OCI-M1 (cell line): Measurements from ENCODE around the gene RBFOX1.

Experiments
- DNase-seq: peaks from one replicate; lab custom pipeline; 2025; lab: John Stamatoyannopoulos, UW

RBFOX1 gene

DNA sequence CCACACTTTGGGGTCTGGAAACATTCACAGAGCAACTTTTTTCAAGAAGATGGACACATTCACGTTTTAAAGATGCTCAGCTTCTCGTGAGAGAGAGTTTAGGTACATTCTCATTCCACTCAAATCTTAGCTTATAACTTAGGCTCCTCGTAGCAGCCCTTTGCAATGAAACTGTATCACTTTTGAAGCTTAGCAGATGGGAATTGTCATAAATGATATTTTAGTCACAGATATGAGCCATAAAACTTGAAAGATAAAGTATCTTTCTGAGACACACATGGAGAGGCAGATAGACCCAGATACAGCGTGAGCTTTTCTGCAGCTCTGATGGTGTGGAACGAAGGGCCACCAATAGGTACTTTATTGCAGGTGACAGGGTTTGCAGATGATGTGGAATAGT lies 41.1 kb downstream of the RBFOX1 start:
- no peak for DNase-seq

DNA sequence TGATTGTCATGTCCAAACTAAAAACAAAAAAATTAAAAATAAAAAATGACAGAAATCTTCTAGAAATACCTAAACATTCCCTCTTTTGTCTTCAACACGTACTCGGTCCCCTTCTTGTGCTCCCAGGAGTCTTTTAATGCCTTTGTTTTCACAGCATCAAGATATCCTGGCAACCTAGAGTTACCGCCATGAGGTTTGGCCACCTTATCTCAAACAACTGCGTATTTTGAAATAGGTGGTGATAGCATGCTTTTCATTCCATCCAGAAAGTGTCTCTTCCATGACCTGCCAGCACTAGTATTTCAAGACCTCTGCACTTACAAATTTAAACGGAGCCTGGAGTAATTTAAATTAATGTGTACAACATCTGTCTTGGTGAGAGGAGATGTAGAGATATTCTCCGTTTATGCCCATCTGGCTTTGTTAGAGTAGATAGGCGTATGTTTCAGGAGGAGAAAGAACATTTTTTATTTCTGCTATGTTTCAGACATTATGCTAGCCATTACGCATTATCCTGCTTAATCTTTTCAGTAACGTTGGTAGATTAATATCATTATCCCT lies 42.0 kb downstream of the RBFOX1 start:
- no peak for DNase-seq

DNA sequence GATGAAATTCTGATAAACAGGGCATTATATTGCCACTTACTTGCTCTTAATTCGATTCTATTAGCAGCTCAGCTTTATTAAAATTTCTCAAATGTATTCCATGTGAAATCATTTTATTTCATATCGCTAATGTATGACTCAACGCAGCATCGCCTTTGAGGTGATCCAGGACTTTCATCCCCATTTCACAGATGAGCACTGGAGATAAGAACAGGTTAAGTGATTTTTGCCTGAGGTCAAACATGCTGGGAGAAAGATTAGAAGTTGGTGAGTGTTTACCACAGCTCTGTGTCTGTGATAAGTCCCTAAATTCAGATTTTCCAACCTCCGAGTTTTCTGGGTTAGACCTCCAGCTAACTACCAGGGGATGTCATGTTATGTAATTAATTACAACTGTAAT lies 43.6 kb downstream of the RBFOX1 start:
- no peak for DNase-seq

DNA sequence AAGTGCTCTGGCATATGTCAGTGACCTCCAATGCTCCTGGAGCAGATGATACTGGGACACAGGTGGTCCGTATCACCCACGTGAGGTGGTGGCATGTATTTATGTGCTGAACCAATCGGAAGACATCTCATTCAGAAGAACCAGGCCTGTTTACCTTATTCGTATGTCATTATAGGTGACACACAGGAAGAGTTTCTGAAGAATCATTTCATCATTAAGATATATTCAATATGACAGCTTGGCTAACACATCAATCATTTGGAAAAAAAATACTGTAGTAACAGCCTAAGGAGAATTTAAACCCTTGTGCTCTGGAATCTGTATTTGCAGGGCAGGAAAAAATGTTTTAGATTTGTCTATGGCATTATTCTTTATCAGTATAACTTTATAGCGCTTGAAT lies 44.6 kb downstream of the RBFOX1 start:
- DNase-seq, result no peak

DNA sequence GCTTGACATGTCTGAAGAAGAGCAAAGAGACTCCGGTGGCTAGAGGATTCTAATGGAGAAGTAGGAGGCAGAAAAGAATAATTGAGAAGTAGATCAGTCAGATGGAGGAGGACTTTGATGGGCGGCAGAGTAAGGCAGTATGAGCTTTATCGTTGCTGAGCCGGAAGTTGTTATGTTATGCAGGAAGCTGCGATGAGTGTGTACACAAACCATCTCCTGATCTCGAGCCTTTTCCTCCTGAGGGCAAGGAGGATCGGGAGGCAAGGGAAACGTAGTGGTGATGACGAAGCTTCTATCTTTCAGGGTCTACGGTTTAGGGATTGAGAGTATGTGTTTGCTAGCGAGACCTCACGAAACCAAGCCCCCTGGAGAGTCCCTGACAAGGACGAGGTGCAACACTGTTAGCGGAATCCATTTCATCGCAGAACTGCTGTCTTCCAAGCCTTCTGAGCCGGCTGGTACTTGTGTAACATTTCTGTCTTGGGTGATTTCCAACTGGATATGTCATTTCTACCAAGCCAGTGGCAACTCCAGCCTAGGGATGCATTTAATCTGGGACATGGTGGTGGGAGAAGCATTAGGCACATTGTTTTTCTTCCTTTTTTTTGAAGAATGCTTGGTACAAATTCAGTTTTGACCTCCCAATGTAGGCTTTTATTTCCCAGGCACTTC lies 45.5 kb downstream of the RBFOX1 start:
- DNase-seq, result no peak

DNA sequence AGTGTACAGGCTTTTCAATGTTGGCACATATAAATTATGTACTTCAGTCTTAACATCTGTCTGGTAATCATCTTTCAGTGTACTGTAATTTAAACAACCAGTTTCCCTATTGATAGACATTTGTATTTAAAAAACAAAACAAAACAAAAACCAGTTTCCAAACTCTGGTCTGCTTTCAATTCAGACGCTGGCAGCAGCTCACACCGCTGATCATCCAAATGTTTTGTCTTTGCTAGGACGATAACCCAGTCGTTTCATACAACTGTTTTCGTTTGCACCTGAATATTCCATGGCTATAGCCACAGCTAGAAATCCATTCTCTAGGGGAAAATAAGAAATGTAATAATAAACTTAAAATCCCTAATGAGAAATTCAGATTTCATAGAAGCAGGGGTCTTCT lies 47.8 kb downstream of the RBFOX1 start:
- DNase-seq, result no peak

GRCh38 chr16:7380911-7381310 lies 48.3 kb downstream of the RBFOX1 start:
- DNase-seq, result no peak

DNA sequence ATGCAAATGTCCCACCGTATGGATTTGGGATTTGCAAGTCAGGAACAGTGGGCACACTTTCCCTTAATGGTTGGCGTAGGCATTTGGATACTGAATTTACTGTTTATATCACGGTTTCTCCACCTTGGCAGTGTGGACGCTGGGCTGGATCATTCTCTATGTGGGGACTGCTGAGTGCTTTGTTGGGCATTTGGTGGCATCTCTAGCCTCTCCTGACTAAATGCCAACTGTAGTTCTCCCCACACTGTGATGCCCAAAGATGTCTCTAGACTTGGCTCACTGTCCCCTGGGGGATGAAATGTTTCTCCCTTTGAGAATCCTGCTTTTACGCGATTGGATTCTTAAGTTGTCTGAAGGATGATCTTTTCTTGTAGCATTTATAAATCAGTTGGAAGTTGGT lies 49.0 kb downstream of the RBFOX1 start:
- no peak for DNase-seq

DNA sequence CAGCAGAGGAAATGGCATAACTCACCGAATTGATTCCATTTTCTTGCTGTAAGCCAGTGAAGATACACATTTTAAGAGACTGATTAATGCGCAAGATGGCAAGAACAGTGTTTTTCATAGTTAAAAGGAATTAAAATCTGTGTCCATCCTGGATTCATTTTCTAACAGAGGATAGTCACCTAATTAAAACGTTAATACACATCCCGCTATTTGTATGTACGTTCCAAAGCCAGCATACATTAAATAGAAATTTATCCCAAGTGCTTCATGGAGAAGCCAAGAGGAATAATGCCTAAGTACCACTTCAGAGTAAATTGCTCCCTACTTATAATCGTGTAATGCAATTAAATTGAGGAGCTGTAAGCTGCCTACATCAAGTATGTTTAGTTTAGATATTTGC lies 49.9 kb downstream of the RBFOX1 start:
- no peak for DNase-seq

DNA sequence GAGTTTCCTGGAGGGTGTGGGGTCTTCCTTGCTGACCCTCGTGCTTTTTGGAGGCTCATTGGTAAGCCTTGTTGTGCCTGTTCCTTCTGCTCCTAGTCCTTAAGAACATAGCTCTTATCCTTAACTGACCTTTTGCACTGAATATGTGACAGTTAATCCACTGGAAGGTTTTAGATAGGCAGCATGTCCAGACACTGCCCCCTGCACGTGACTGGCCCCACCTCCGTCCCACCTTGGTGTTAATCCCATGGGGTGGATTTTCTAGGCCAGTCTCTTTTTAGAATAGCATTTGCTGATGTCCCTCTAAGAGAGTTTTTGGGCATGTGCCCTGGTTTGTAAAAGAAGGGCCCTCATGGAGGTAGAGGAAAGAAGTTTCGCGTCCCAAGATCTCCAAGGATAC lies 58.3 kb downstream of the RBFOX1 start:
- no peak for DNase-seq

DNA sequence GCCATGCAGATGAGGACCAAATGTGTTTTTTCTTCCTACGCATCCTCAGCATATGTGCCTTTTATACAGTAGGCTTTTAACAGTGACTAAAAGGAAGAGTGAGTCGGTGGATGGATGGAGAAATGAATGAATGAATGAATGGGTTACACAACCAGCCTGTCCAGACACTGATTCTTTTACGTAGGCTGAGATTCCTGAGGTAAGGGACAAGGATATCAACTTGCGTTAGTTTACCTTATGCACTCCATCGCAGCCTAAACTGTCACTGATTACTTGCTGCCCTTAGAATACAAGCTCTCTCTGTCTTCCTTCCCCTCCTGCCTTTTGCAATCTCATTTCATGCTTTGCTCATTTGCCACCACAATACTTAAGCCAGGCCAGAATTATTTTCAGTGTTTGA lies 59.0 kb downstream of the RBFOX1 start:
- no peak for DNase-seq

- DNase-seq, result no peak
Measured at GRCh38 chr16:7392206-7392605, 59.6 kb downstream of the RBFOX1 start.

DNA sequence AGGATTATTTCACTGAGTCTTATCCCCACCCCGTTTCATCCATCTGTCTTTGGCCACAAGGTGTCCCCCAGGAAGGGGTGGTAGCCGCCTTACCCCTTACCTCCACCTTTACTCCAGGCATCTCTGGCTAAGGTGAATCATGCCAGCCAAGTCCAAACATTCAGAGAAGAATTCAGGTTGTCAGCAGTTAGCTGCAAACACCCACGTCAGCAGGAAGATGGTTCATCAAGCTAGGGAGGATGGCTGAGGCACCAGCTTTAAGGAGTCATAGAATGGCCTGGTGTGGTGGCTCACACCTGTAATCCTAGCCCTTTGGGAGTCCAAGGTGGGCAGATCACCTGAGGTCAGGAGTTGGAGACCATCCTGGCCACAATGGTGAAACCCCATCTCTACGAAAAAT lies 61.0 kb downstream of the RBFOX1 start:
- no peak for DNase-seq

GRCh38 chr16:7394720-7395336 lies 62.2 kb downstream of the RBFOX1 start:
- no peak for DNase-seq

GRCh38 chr16:7397901-7398300 lies 65.3 kb downstream of the RBFOX1 start:
- DNase-seq, result no peak

- no peak for DNase-seq
Measured at GRCh38 chr16:7398536-7398935, 65.9 kb downstream of the RBFOX1 start.

DNA sequence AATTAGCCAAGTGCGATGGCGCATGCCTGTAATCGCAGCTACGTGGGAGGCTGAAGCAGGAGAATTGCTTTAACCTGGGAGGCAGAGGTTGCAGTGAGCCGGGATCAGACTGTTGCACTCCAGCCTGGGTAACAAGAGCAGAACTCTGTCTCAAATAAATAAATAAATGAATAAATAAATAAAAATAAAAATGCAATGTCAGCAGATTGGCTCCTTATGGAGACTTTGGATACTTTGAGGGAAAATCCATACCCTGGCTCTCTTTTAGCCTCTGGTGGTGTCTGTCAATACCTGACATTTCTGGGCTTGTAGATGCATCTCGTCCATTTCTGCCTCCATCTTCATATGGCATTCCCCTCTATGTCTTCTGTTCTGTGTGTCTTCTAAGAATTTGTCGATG lies 66.7 kb downstream of the RBFOX1 start:
- no peak for DNase-seq

GRCh38 chr16:7400117-7400890 lies 67.7 kb downstream of the RBFOX1 start:
- no peak for DNase-seq

DNA sequence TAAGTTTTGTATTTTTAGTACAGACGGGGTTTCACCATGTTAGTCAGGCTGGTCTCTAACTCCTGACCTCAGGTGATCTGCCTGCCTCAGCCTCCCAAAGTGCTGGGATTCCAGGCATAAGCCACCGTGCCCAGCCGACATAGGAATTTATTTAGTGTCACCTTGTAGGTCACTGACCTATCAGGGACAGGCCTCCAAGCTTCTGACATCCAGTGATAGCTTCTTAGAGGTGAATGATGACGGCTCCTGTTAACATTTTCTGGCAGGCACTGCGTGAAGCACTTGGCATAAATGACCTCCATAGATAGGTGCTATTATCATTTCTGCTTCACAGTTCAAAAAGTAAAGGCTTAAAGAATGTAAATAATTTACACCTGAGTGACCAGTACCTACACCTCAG lies 71.6 kb downstream of the RBFOX1 start:
- DNase-seq, result no peak

GRCh38 chr16:7405166-7405565 lies 72.5 kb downstream of the RBFOX1 start:
- peak; percentile 2 for DNase-seq

GRCh38 chr16:7408700-7409365 lies 76.2 kb downstream of the RBFOX1 start:
- DNase-seq, result no peak

- DNase-seq, result no peak
Measured at GRCh38 chr16:7419441-7419840, 86.8 kb downstream of the RBFOX1 start.

DNA sequence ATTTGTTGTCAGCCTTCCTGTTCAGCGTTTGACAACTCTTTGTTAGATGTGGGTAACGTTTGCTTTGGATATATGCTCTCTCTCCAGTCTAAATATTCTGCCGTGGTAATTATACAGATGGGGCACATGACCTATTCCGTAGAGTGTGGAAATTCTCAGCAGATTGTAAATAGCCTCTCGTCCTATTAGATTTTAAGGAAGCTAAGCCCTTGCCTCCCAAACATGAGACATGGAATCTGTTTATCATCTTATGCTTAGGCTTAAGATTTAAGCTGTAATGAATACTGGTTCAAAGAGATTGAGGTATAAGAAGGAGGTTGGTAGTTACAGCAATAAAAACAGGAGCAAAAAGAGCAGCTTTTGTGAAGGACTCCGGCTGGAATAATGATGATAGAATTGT lies 87.4 kb downstream of the RBFOX1 start:
- no peak for DNase-seq
